Progenitor cell of endocrine pancreas (in vitro differentiated cells): ENCODE results near the gene PLIN3. TPM values are rescaled to one million over a fixed set of nuclear protein-coding genes. Genes with fewer than 3 reads are reported as not detected.

Experiments used
- DNase-seq: peaks from one replicate; pipeline ENCODE4 v3.0.0; 2021; ENCODE audit warnings: low spot score; ENCODE audit not compliant: unreplicated experiment
- H3K27ac Mint-ChIP-seq: 2 replicates; pipeline ENCODE4 v1.8.0; 2021; ENCODE audit warnings: mild to moderate bottlenecking, moderate library complexity, mixed read lengths
- H3K27me3 Mint-ChIP-seq: 2 replicates; pipeline ENCODE4 v1.8.0; 2021; ENCODE audit warnings: mixed read lengths
- H3K36me3 Mint-ChIP-seq: 2 replicates; pipeline ENCODE4 v1.8.0; 2022; ENCODE audit warnings: mixed read lengths; ENCODE audit not compliant: insufficient read depth
- H3K4me1 Mint-ChIP-seq: 2 replicates; pipeline ENCODE4 v1.8.0; 2021; ENCODE audit warnings: low read depth, mixed read lengths
- H3K4me3 Mint-ChIP-seq: 2 replicates; pipeline ENCODE4 v1.8.0; 2021; ENCODE audit warnings: low read depth, mild to moderate bottlenecking, moderate library complexity, mixed read lengths
- H3K9me3 Mint-ChIP-seq: 2 replicates; pipeline ENCODE4 v1.8.0; 2021; ENCODE audit warnings: low read depth, mixed read lengths
- CTCF ChIP-seq: fragments of 200-600 bp; sonication (generic); IDR thresholded peaks from one replicate; pipeline ENCODE4 v1.5.0; 2021; ENCODE audit warnings: antibody characterized with exemption, mild to moderate bottlenecking; ENCODE audit not compliant: unreplicated experiment
- total RNA-seq: library from RNA; stranded (reverse); gene quantifications from 2 replicates; pipeline ENCODE4 v1.2.1, GENCODE V29; 2021

PLIN3 gene
- total RNA-seq, 1 donor from 2014 or later = 43.6 TPM

DNA sequence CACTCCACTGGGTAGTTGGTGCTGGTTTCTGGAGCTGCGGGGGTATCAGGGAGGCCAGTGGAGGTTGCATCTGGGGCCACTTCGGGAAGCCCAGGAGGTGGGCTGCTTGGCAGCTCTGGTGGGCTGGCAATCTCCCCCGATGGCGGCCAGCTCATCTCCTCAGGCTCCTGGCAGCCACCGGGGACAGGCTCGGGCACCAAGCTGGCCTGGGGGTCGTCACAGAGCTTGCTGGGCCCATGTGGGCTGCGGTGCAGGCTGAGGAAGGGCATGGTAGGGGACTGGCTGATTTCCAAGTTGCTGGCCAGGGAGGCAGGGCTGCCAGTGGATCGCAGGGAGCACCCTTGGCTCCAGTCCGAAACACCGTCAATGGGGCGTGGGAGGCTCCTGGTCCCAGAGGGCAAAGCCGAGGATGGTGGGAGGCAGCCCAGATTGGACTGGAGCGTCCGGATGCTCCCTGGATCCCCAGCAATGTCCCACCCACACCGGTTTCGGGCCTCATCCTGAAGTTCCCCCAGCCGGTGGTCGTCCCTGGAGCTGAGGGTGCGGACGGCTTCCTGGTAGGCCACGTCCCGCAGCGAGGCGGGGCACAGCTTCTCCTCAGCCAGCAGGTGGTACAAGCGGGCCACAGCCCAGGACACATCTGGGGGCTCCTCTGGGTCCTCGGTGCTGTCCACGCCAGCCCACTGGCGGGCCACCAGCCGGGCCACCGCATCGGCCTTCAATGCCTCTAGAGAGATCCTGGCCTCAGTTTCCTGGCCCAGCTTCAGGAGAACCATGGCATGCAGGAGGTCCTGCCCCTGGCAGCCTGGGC, 49.8 kb downstream of the PLIN3 start:
- no peak for TF ChIP-seq CTCF
- DNase-seq = no peak
- Mint-ChIP-seq H3K27me3 (no peaks in the 10 kb centered on the region), H3K9me3 (peaks cover 6% of the 10 kb centered on the region), H3K4me3 (no peak overlapping the region), H3K36me3 (peaks cover 9% of the 10 kb centered on the region), H3K27ac (no peak overlapping the region), H3K4me1 (peaks cover 1% of the 10 kb centered on the region)

GRCh38 chr19:4816950-4817278, 50.6 kb downstream of the PLIN3 start:
- Mint-ChIP-seq H3K4me1 (peaks cover 1% of the 10 kb centered on the region), H3K4me3 (no peak overlapping the region), H3K27me3 (no peaks in the 10 kb centered on the region), H3K9me3 (peaks cover 6% of the 10 kb centered on the region), H3K27ac (no peak overlapping the region), H3K36me3 (peaks cover 9% of the 10 kb centered on the region)
- TF ChIP-seq CTCF = no peak
- no peak for DNase-seq

GRCh38 chr19:4816202-4816949, 51.1 kb downstream of the PLIN3 start:
- H3K4me1 Mint-ChIP-seq = peaks cover 1% of the 10 kb centered on the region

DNA sequence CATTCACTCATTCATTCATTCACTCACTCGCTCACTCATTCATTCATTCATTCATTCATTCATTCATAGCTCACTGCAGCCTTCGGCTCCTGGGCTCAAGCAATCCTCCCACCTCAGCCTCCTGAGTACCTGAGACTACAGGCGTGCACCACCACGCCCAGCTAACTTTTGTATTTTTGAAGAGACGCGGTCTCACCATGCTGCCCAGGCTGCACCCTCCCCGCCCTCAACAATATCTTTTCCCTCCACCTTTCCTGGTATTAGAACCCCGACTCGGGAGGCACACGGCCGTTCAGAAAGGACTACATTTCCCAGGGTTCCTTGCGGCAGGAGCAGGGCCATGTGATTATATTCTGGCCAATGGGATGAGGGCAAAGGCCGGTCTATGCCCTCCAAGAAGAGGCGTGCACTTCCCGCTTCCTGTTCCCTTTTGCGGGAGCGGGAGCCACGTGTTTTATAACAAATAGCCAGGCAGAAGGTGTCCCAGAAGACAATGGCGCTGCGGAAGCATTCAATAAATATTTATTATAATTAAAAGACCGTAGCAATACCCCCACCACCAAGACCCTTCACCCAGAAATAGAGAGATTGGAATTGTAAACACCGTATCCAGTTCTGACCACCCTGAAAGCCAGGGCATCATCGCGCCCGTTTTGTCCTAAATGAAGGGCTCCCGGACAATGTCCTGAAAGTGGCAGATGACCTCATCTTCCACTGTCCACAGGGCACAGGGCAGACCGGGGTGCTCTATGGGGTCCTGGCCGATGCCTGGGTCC, 51.9 kb downstream of the PLIN3 start:
- peak overlapping the region; percentile 69 for H3K4me3 Mint-ChIP-seq
- H3K4me1 Mint-ChIP-seq = peaks cover 1% of the 10 kb centered on the region
- H3K9me3 Mint-ChIP-seq = peaks cover 6% of the 10 kb centered on the region
- no peaks in the 10 kb centered on the region for H3K27me3 Mint-ChIP-seq
- peak; percentile 63 for DNase-seq
- H3K27ac Mint-ChIP-seq = peak overlapping the region; percentile 43
- peaks cover 9% of the 10 kb centered on the region for H3K36me3 Mint-ChIP-seq
- TF ChIP-seq CTCF = no peak

More at GRCh38 chr19:4816202-4816949, 51.1 kb downstream of the PLIN3 start:
- no peak for DNase-seq
- H3K9me3 Mint-ChIP-seq = peaks cover 6% of the 10 kb centered on the region
- TF ChIP-seq CTCF = no peak
- no peak overlapping the region for H3K4me3 Mint-ChIP-seq
- H3K36me3 Mint-ChIP-seq = peaks cover 9% of the 10 kb centered on the region
- no peak overlapping the region for H3K27ac Mint-ChIP-seq
- H3K27me3 Mint-ChIP-seq = no peaks in the 10 kb centered on the region
